Measurements from ENCODE around the gene FBXO15.

FBXO15 gene

GRCh38 chr18:74040459-74041332 lies 106.9 kb downstream of the FBXO15 start:
- peak in 1 of 2 experiments; percentile 5 for DNase-seq

DNA sequence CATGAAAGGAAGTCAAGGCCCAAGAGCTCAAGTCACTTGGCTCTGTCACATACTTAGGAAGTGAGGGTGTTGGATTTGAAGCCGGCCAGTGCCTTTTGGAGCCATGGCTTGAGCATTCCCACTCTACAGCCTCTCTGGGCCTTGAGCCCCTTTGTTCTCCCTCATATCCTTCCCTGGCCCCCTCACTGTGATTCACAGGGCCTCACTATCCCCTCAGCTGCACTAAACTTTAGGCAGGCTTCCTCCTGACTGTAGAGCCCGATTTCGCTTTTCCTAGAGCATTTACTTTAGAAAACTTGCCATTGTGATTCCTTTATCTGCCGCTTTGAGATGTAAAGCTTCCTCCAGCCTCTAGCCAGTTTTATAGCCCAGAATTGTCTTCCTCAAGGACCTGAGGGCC lies 107.6 kb downstream of the FBXO15 start:
- no peak for DNase-seq

GRCh38 chr18:74029161-74029560 lies 118.5 kb downstream of the FBXO15 start:
- no peak for DNase-seq

Data from NCI-H187 (cell line).